Kidney (tissue), 14 donors: ENCODE data around the gene DTNB. TPM values are rescaled to one million over a fixed set of nuclear protein-coding genes. Genes with fewer than 3 reads are reported as not detected.

Experiments
- DNase-seq, 5 donors: peaks; one replicate each; pipeline ENCODE4 v3.0.0-alpha.2; 2013 to 2020
- FAIRE-seq: peaks from 2 replicates; lab custom pipeline; 2012; peaks lifted over from hg19 to GRCh38; lab: Jason Lieb, UNC
- H3K27ac ChIP-seq, 2 donors: one replicate each; pipeline ENCODE4 v1.7.0; 2013; ENCODE audit warnings: low read depth in 2 of 2, low read length in 2 of 2, inconsistent platforms in 1 of 2
- H3K27me3 ChIP-seq: one replicate; pipeline ENCODE4 v1.7.1; 2013; ENCODE audit warnings: low read length, inconsistent platforms; ENCODE audit not compliant: control insufficient read depth, insufficient read depth
- H3K36me3 ChIP-seq, 3 donors: one replicate each; pipeline versions ENCODE4 v1.7.0 to v1.7.1; 2013; ENCODE audit warnings: low read length in 3 of 3, control low read depth in 1 of 3, inconsistent platforms in 1 of 3; ENCODE audit not compliant: insufficient read depth in 3 of 3, control insufficient read depth in 2 of 3
- H3K4me1 ChIP-seq, 3 donors: one replicate each; pipeline versions ENCODE4 v1.7.0 to v1.7.1; 2013; ENCODE audit warnings: low read length in 3 of 3, inconsistent platforms in 1 of 3, low read depth in 1 of 3; ENCODE audit not compliant: control insufficient read depth in 2 of 3, insufficient read depth in 2 of 3
- H3K4me3 ChIP-seq, 3 donors: one replicate each; pipeline versions ENCODE4 v1.7.0 to v1.8.1; 2013; ENCODE audit warnings: low read length in 3 of 3, control low read depth in 1 of 3, inconsistent platforms in 1 of 3
- H3K9ac ChIP-seq, 3 donors: one replicate each; pipeline versions ENCODE4 v1.7.0 to v1.7.1; 2013; ENCODE audit warnings: low read length in 3 of 3, control low read depth in 1 of 3, inconsistent platforms in 1 of 3
- H3K9me3 ChIP-seq, 3 donors: one replicate each; pipeline versions ENCODE4 v1.7.0 to v1.7.1; 2013; ENCODE audit warnings: low read length in 3 of 3, control low read depth in 1 of 3, inconsistent platforms in 1 of 3; ENCODE audit not compliant: control insufficient read depth in 2 of 3, insufficient read depth in 1 of 3
- CTCF ChIP-seq: IDR thresholded peaks from 3 replicates; pipeline ENCODE4 v1.5.1; 2012; ENCODE audit warnings: mild to moderate bottlenecking, moderate library complexity, borderline replicate concordance; ENCODE audit not compliant: insufficient read depth; ENCODE audit errors: extremely low read depth
- intact Hi-C: fragments of 100-400 bp; cut with DNase I; formaldehyde crosslinking; loops from one replicate; pipeline ENCODE4 v1.11.1; 2022
- polyA plus RNA-seq: library from polyadenylated mRNA; stranded (reverse); fragments of 350-450 nt; fragmentation: Illumina TruSeq; extraction: RNeasy Lipid Tissue Mini Kit (QIAGEN cat#74804); gene quantifications from one replicate; pipeline ENCODE4 v1.2.3, GENCODE V29; 2014; ENCODE audit warnings: low read depth, low replicate concordance; ENCODE audit not compliant: insufficient read depth
- total RNA-seq: library from RNA; stranded (reverse); fragmentation: NEBNext Ultra II Directional; extraction: Animal tissue kit (Norgen Biotek cat#: 25700); gene quantifications from one replicate; pipeline ENCODE4 v1.2.1, GENCODE V29; 2021
- donor health status: control.
- donor health status: control.
- donor health status: control.
- donor health status: control.
- donor health status: control.
- donor health status: DM: yes; HTN: yes; CAD: no.
- donor health status: Normal renal cell carcinoma (clear cell type).

DTNB gene
- total and polyA plus RNA-seq, 2 donors from 2014 or later = 23.0 to 28.1 TPM

GRCh38 chr2:25443766-25444165 is 229.6 kb downstream of the DTNB start:
- no peak overlapping the region for H3K27ac ChIP-seq
- no peak overlapping the region for H3K9ac ChIP-seq
- FAIRE-seq = no peak
- no peaks in the 10 kb centered on the region for H3K27me3 ChIP-seq
- no peak for DNase-seq
- H3K36me3 ChIP-seq = no peaks in the 10 kb centered on the region
- TF ChIP-seq CTCF = no peak
- peaks cover 0 to 4% (median 0%) of the 10 kb centered on the region in 3 donors for H3K4me1 ChIP-seq
- intact Hi-C loops = no loop called here
- no peaks in the 10 kb centered on the region for H3K9me3 ChIP-seq
- no peak overlapping the region for H3K4me3 ChIP-seq

- intact Hi-C loops = no loop called here
- Histone ChIP-seq H3K27ac (no peak overlapping the region), H3K9ac (no peak overlapping the region), H3K27me3 (no peaks in the 10 kb centered on the region), H3K4me1 (peaks cover 0 to 4% (median 0%) of the 10 kb centered on the region in 3 donors), H3K36me3 (no peaks in the 10 kb centered on the region), H3K4me3 (no peak overlapping the region), H3K9me3 (no peaks in the 10 kb centered on the region)
- FAIRE-seq = no peak
- peak in 2 of 5 donors; percentile 12 to 17 for DNase-seq
- TF ChIP-seq CTCF = no peak
These were observed 232.0 kb downstream of the DTNB start for GRCh38 chr2:25441353-25441752.

- Histone ChIP-seq H3K9ac (no peak overlapping the region), H3K27ac (no peak overlapping the region), H3K36me3 (peaks cover 0 to 2% (median 0%) of the 10 kb centered on the region in 3 donors), H3K4me1 (peaks cover 0 to 4% (median 0%) of the 10 kb centered on the region in 3 donors), H3K27me3 (no peaks in the 10 kb centered on the region), H3K9me3 (no peaks in the 10 kb centered on the region), H3K4me3 (no peak overlapping the region)
- FAIRE-seq (no peak), DNase-seq (no peak)
- TF ChIP-seq CTCF = no peak
- intact Hi-C loops = no loop called here
These were observed 234.6 kb downstream of the DTNB start for GRCh38 chr2:25438793-25439192.
